ENCODE data around the gene ADAMTSL3. TPM values are rescaled to one million over a fixed set of nuclear protein-coding genes. Genes with fewer than 3 reads are reported as not detected.
"Not testable (repeated sequence)": the region's sequence is repeated elsewhere in the genome, so short reads cannot be mapped to it uniquely, and the experiment has no call there.

Gene ADAMTSL3
- total RNA-seq, 1 experiment from 2014 or later, result 0.07 TPM

DNA sequence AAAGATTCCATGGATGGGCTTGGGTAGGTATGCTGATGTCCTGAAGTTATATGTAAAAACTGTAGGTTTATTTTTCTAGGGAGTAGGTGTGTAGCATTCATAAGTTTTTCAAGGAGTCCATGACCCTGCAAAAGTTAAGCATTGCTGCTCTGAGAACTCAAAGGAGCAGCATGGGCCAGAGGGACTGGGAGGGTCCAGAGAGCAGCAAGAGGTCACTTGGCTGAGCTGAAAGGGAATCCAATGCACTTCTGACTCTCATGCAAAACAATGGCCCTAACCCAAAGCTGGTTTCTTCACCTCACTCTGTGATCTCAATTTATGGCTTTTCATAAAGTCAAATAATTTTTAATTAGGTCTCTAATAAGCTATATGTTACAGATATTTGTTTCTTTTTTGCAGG is 383.4 kb downstream of the ADAMTSL3 start:
- Mint-ChIP-seq H3K27ac (ENCODE audit: unreplicated experiment) (no peak overlapping the region), H3K36me3 (ENCODE audit: insufficient read depth, unreplicated experiment) (no peaks in the 10 kb centered on the region), H3K4me3 (ENCODE audit: unreplicated experiment) (no peak overlapping the region), H3K9me3 (ENCODE audit: unreplicated experiment) (no peaks in the 10 kb centered on the region), H3K4me1 (ENCODE audit: low read depth, unreplicated experiment) (no peaks in the 10 kb centered on the region), H3K27me3 (ENCODE audit: insufficient read depth, unreplicated experiment) (peaks cover 3% of the 10 kb centered on the region)
- H3K27me3 ChIP-seq (replicated peaks; ENCODE audit: control insufficient read depth, insufficient read depth, low read length), result no peaks in the 10 kb centered on the region
- H3K4me1 ChIP-seq, result no peaks in the 10 kb centered on the region
- no TSS peak for BruUV-seq (replicated peaks)
- no peak overlapping the region for H3K4me3 ChIP-seq (ENCODE audit: low read depth, low read length)
- DNase-seq, result no peak
- ChIA-PET POLR2A (no interaction called here), CTCF (no interaction called here)
- intact Hi-C loops (cut with micrococcal nuclease; ENCODE audit: unreplicated experiment), result loop anchor here (5.0 kb wide), 1 partner anchor 600 kb away; no protein-coding TSS in a partner anchor
- TF ChIP-seq, protein P1, sequence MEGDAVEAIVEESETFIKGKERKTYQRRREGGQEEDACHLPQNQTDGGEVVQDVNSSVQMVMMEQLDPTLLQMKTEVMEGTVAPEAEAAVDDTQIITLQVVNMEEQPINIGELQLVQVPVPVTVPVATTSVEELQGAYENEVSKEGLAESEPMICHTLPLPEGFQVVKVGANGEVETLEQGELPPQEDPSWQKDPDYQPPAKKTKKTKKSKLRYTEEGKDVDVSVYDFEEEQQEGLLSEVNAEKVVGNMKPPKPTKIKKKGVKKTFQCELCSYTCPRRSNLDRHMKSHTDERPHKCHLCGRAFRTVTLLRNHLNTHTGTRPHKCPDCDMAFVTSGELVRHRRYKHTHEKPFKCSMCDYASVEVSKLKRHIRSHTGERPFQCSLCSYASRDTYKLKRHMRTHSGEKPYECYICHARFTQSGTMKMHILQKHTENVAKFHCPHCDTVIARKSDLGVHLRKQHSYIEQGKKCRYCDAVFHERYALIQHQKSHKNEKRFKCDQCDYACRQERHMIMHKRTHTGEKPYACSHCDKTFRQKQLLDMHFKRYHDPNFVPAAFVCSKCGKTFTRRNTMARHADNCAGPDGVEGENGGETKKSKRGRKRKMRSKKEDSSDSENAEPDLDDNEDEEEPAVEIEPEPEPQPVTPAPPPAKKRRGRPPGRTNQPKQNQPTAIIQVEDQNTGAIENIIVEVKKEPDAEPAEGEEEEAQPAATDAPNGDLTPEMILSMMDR (IDR thresholded peaks at IDR 0.05; ENCODE audit: insufficient read depth in 1 of 2, low read depth in 1 of 2, low read length in 1 of 2, severe bottlenecking in 1 of 2, unreplicated experiment in 1 of 2), result no peak
- H3K36me3 ChIP-seq (ENCODE audit: control insufficient read depth, insufficient read depth, low read length), result no peaks in the 10 kb centered on the region
- H3K9me3 ChIP-seq, result no peaks in the 10 kb centered on the region

DNA sequence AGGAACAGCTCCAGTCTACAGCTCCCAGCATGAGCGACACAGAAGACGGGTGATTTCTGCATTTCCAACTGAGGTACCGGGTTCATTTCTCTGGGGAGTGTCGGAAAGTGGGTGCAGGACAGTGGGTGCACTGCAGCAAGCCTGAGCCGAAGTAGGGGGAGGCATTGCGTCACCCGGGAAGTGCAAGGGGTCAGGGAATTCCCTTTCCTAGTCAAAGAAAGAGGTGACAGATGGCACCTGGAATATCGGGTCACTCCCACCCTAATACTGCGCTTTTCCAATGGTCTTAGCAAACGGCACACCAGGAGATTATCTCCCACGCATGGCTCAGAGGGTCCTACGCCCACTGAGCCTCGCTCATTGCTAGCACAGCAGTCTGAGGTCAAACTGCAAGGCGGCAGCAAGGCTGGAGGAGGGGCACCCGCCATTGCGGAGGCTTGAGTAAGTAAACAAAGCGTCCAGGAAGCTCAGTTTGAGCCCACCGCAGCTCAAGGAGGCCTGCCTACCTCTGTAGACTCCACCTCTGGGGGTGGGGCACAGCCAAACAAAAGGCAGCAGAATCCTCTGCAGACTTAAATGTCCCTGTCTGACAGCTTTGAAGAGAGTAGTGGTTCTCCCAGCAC is 388.6 kb downstream of the ADAMTSL3 start:
- H3K36me3 Mint-ChIP-seq (ENCODE audit: insufficient read depth, unreplicated experiment); H3K4me1 Mint-ChIP-seq (ENCODE audit: low read depth, unreplicated experiment); CTCF ChIA-PET; DNase-seq; H3K27me3 ChIP-seq (replicated peaks; ENCODE audit: control insufficient read depth, insufficient read depth, low read length); intact Hi-C loops (cut with micrococcal nuclease; ENCODE audit: unreplicated experiment); POLR2A ChIA-PET; H3K4me3 ChIP-seq (ENCODE audit: low read depth, low read length); H3K27me3 Mint-ChIP-seq (ENCODE audit: insufficient read depth, unreplicated experiment); H3K9me3 ChIP-seq; BruUV-seq (replicated peaks); H3K27ac Mint-ChIP-seq (ENCODE audit: unreplicated experiment); H3K4me1 ChIP-seq; H3K36me3 ChIP-seq (ENCODE audit: control insufficient read depth, insufficient read depth, low read length): not testable (repeated sequence)
- Mint-ChIP-seq H3K4me3 (ENCODE audit: unreplicated experiment) (peak overlapping the region; percentile 58), H3K9me3 (ENCODE audit: unreplicated experiment) (peaks cover 18% of the 10 kb centered on the region)

DNA sequence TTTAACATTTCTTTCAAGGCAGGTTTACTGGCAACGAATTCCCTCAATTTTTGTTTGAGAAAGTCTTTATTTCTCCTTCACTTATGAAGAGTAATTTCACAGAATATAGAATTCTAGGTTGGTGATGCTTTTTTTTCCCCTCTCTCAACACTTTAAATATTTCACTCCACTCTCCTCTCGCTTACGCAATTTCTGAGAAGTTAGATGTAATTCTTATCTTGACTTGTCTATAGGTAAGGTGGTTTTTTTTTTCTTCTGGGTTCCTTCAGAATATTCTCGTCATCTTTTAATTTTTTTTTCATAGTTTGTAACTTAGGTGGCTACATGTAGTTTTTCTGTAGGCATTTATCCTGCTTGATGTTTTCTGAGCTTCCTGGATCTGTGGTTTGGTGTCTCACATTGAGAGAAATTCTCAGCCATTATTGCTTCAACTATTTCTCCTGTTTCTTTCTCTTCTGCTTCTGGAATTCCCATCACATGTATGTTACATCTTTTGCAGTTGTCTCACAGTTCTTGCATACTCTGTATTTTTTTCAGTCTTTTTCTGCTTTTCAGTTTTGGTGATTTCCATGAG is 392.2 kb downstream of the ADAMTSL3 start:
- H3K27ac Mint-ChIP-seq (ENCODE audit: unreplicated experiment), result no peak overlapping the region
- no peaks in the 10 kb centered on the region for H3K4me1 ChIP-seq
- no peaks in the 10 kb centered on the region for H3K36me3 Mint-ChIP-seq (ENCODE audit: insufficient read depth, unreplicated experiment)
- no peaks in the 10 kb centered on the region for H3K9me3 ChIP-seq
- TF ChIP-seq, protein P1 (IDR thresholded peaks at IDR 0.05; ENCODE audit: insufficient read depth in 1 of 2, low read depth in 1 of 2, low read length in 1 of 2, severe bottlenecking in 1 of 2, unreplicated experiment in 1 of 2), result no peak
- POLR2A ChIA-PET, result no interaction called here
- no peak for DNase-seq
- peaks cover 3% of the 10 kb centered on the region for H3K27me3 Mint-ChIP-seq (ENCODE audit: insufficient read depth, unreplicated experiment)
- H3K4me3 Mint-ChIP-seq (ENCODE audit: unreplicated experiment), result no peak overlapping the region
- H3K4me1 Mint-ChIP-seq (ENCODE audit: low read depth, unreplicated experiment), result no peaks in the 10 kb centered on the region
- H3K9me3 Mint-ChIP-seq (ENCODE audit: unreplicated experiment), result peaks cover 19% of the 10 kb centered on the region
- no peaks in the 10 kb centered on the region for H3K36me3 ChIP-seq (ENCODE audit: control insufficient read depth, insufficient read depth, low read length)
- no TSS peak for BruUV-seq (replicated peaks)
- H3K4me3 ChIP-seq (ENCODE audit: low read depth, low read length), result no peak overlapping the region
- intact Hi-C loops (cut with micrococcal nuclease; ENCODE audit: unreplicated experiment), result no loop called here
- CTCF ChIA-PET, result interaction anchor here (0.6 kb wide), 1 partner anchor 100 kb away, joined by 3 read pairs; no protein-coding TSS in a partner anchor
- no peaks in the 10 kb centered on the region for H3K27me3 ChIP-seq (replicated peaks; ENCODE audit: control insufficient read depth, insufficient read depth, low read length)

DNA sequence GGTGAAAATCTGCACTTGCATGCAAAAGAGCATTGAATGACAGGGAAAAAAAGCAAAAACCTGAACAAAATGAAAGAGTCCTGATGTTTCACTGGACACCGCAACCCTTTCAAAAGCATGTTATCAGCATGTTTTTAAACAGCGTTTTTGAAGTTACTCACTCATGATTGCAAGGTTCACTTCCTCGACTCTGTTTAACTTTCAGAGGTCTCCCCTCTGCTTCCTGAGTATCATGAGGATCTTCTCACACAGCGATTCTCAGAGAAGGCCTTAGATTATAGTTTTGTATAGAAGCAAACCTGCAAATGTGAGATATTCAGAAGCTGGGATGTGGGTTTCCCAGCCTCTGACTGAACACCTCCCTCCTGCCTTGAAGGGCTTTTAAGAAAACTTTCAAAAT is 395.6 kb downstream of the ADAMTSL3 start:
- H3K4me1 Mint-ChIP-seq (ENCODE audit: low read depth, unreplicated experiment); H3K27me3 Mint-ChIP-seq (ENCODE audit: insufficient read depth, unreplicated experiment); H3K9me3 ChIP-seq; H3K4me3 Mint-ChIP-seq (ENCODE audit: unreplicated experiment); BruUV-seq (replicated peaks); H3K36me3 ChIP-seq (ENCODE audit: control insufficient read depth, insufficient read depth, low read length); CTCF ChIA-PET; DNase-seq; intact Hi-C loops (cut with micrococcal nuclease; ENCODE audit: unreplicated experiment); H3K27me3 ChIP-seq (replicated peaks; ENCODE audit: control insufficient read depth, insufficient read depth, low read length); H3K4me1 ChIP-seq; H3K27ac Mint-ChIP-seq (ENCODE audit: unreplicated experiment); H3K36me3 Mint-ChIP-seq (ENCODE audit: insufficient read depth, unreplicated experiment); H3K4me3 ChIP-seq (ENCODE audit: low read depth, low read length); POLR2A ChIA-PET: not testable (repeated sequence)
- peaks cover 19% of the 10 kb centered on the region for H3K9me3 Mint-ChIP-seq (ENCODE audit: unreplicated experiment)

All from Caco-2 (cell line).